Body of pancreas (tissue), 4 donors: Measurements from ENCODE around the gene SNX12.

Experiments used
- CTCF ChIP-seq, 7 experiments: fragments of 450-650 bp in 4 of 7; fragments of 200-600 bp in 3 of 7; sonication (generic) in 3 of 7; IDR thresholded peaks; one replicate each; pipeline ENCODE4 v1.5.1; 2016 to 2019; ENCODE audit warnings: antibody characterized with exemption in 7 of 7
- POLR2A ChIP-seq, 3 donors: fragments of 450-650 bp; IDR thresholded peaks; one replicate each; pipeline ENCODE4 v1.6.1; 2016; ENCODE audit warnings: antibody characterized with exemption in 3 of 3, mild to moderate bottlenecking in 2 of 3

- TF ChIP-seq CTCF (IDR thresholded peaks at IDR 0.05) (no peak), POLR2A (IDR thresholded peaks at IDR 0.05) (no peak)
These were observed 43.8 kb upstream of the SNX12 start for GRCh38 chrX:71111921-71112431.
